GM23338 (cell line): ENCODE data around the gene NMRK2. TPM values are rescaled to one million over a fixed set of nuclear protein-coding genes. Genes with fewer than 3 reads are reported as not detected.
A peak's percentile ranks its signal among the peaks of the same experiment; 100 is the strongest.

Source experiments
- ATAC-seq: fragments of 200-7000 bp; cut with Tn5 transposase; 3 replicates; pipeline ENCODE4 v1.9.1; 2020
- DNase-seq: peaks from one replicate; pipeline ENCODE4 v3.0.0-alpha.2; 2015; ENCODE audit warnings: low spot score
- H2AFZ ChIP-seq: fragments of 200-600 bp; sonication (generic); 2 replicates; pipeline ENCODE4 v1.8.0; 2016; ENCODE audit warnings: antibody characterized with exemption, mild to moderate bottlenecking, moderate library complexity
- H3F3A ChIP-seq: fragments of 200-600 bp; sonication (generic); replicated peaks from 2 replicates; pipeline ENCODE4 v1.8.0; 2017; ENCODE audit warnings: antibody characterized with exemption, mixed run types, low read depth
- H3K27ac ChIP-seq: fragments of 200-600 bp; sonication (generic); 2 replicates; pipeline ENCODE4 v1.6.1; 2016; ENCODE audit warnings: low read depth
- H3K27me3 ChIP-seq: fragments of 200-600 bp; sonication (generic); 2 replicates; pipeline ENCODE4 v1.8.0; 2016; ENCODE audit warnings: mild to moderate bottlenecking, mixed run types, moderate library complexity; ENCODE audit not compliant: insufficient read depth
- H3K36me3 ChIP-seq: fragments of 200-600 bp; sonication (generic); 2 replicates; pipeline ENCODE4 v1.8.0; 2016; ENCODE audit warnings: mild to moderate bottlenecking; ENCODE audit not compliant: insufficient read depth
- H3K4me1 ChIP-seq: fragments of 200-600 bp; sonication (generic); 2 replicates; pipeline ENCODE4 v1.8.0; 2016; ENCODE audit warnings: mild to moderate bottlenecking, moderate library complexity; ENCODE audit not compliant: insufficient read depth
- H3K4me2 ChIP-seq: fragments of 200-600 bp; sonication (generic); 2 replicates; pipeline ENCODE4 v1.7.1; 2017; ENCODE audit warnings: mixed run types
- H3K4me3 ChIP-seq: fragments of 200-600 bp; sonication (generic); 2 replicates; pipeline ENCODE4 v1.6.1; 2016; ENCODE audit warnings: mixed run types
- H3K79me2 ChIP-seq: fragments of 200-600 bp; sonication (generic); replicated peaks from 2 replicates; pipeline ENCODE4 v1.8.0; 2017; ENCODE audit warnings: mild to moderate bottlenecking; ENCODE audit not compliant: insufficient read depth
- H3K9me2 ChIP-seq: fragments of 200-600 bp; sonication (generic); 2 replicates; pipeline ENCODE4 v1.8.0; 2017; ENCODE audit not compliant: insufficient read depth
- H4K20me1 ChIP-seq: fragments of 200-600 bp; sonication (generic); replicated peaks from 2 replicates; pipeline ENCODE4 v1.8.0; 2017; ENCODE audit warnings: mild to moderate bottlenecking; ENCODE audit not compliant: insufficient read depth
- H3K27ac Mint-ChIP-seq: 2 replicates; pipeline ENCODE4 v1.8.0; 2020; ENCODE audit warnings: inconsistent platforms, mild to moderate bottlenecking, moderate library complexity, mixed read lengths
- H3K27me3 Mint-ChIP-seq: 3 replicates; pipeline ENCODE4 v1.8.0; 2022; ENCODE audit warnings: low read depth, mild to moderate bottlenecking, moderate library complexity, mixed read lengths, inconsistent platforms; ENCODE audit not compliant: insufficient read depth, poor library complexity
- H3K36me3 Mint-ChIP-seq: 3 replicates; pipeline ENCODE4 v1.8.0; 2021; ENCODE audit warnings: low read depth, mild to moderate bottlenecking, inconsistent platforms, moderate library complexity, mixed read lengths
- H3K4me1 Mint-ChIP-seq: 3 replicates; pipeline ENCODE4 v1.8.0; 2020; ENCODE audit warnings: mild to moderate bottlenecking, inconsistent platforms, mixed read lengths
- H3K4me3 Mint-ChIP-seq: 3 replicates; pipeline ENCODE4 v1.8.0; 2021; ENCODE audit warnings: moderate library complexity, mild to moderate bottlenecking, inconsistent platforms, mixed read lengths
- H3K9me3 Mint-ChIP-seq: 3 replicates; pipeline ENCODE4 v1.8.0; 2020; ENCODE audit warnings: moderate library complexity, mild to moderate bottlenecking, inconsistent platforms, mixed read lengths
- CREB1 ChIP-seq: fragments of 250-450 bp; sonication (Bioruptor Pico); IDR thresholded peaks from 2 replicates; pipeline ENCODE4 v1.5.0; 2020; ENCODE audit warnings: low read depth, mild to moderate bottlenecking, moderate library complexity
- CTCF ChIP-seq, 2 experiments: fragments of 200-600 bp in 1 of 2; sonication (generic) in 1 of 2; conservative IDR thresholded peaks; 2 replicates each; pipeline versions ENCODE4 v1.5.1 to v1.6.1; 2016 to 2017; ENCODE audit warnings: antibody characterized with exemption in 2 of 2, low read depth in 2 of 2, mild to moderate bottlenecking in 2 of 2, moderate library complexity in 1 of 2
- ETS1 ChIP-seq: IDR thresholded peaks from 2 replicates; pipeline ENCODE4 v1.6.1; 2016; ENCODE audit warnings: antibody characterized with exemption
- EZH2 ChIP-seq: fragments of 200-600 bp; sonication (generic); IDR thresholded peaks from one replicate; pipeline ENCODE4 v1.8.0; 2017; ENCODE audit warnings: antibody characterized with exemption, mild to moderate bottlenecking, low read depth; ENCODE audit not compliant: unreplicated experiment
- EZH2phosphoT487 ChIP-seq: fragments of 200-600 bp; sonication (generic); IDR thresholded peaks from one replicate; pipeline ENCODE4 v1.8.1; 2018; ENCODE audit warnings: antibody characterized with exemption; ENCODE audit not compliant: unreplicated experiment
- JUNB ChIP-seq: IDR thresholded peaks from one replicate; pipeline ENCODE4 v1.6.1; 2016; ENCODE audit warnings: antibody characterized with exemption; ENCODE audit not compliant: unreplicated experiment
- NANOG ChIP-seq: IDR thresholded peaks from 2 replicates; pipeline ENCODE4 v1.6.1; 2016; ENCODE audit warnings: antibody characterized with exemption, borderline replicate concordance
- POLR2AphosphoS5 ChIP-seq: IDR thresholded peaks from 2 replicates; pipeline ENCODE4 v1.6.1; 2016; ENCODE audit warnings: antibody characterized with exemption, low read depth
- REST ChIP-seq: IDR thresholded peaks from one replicate; pipeline ENCODE4 v1.6.1; 2018; ENCODE audit warnings: antibody characterized with exemption; ENCODE audit not compliant: unreplicated experiment
- STAT1 ChIP-seq: IDR thresholded peaks from one replicate; pipeline ENCODE4 v1.6.1; 2016; ENCODE audit warnings: antibody characterized with exemption; ENCODE audit not compliant: unreplicated experiment
- ZNF114 ChIP-seq: fragments of 250-450 bp; sonication (Bioruptor Pico); IDR thresholded peaks from 2 replicates; pipeline ENCODE4 v1.5.0; 2020; ENCODE audit warnings: mild to moderate bottlenecking, moderate library complexity
- ZNF331 ChIP-seq: fragments of 250-450 bp; sonication (Bioruptor Pico); IDR thresholded peaks from 2 replicates; pipeline ENCODE4 v1.5.0; 2020; ENCODE audit warnings: low read depth, mild to moderate bottlenecking, moderate library complexity
- polyA plus RNA-seq: library from polyadenylated mRNA; unstranded; fragments of >200 nt; fragmentation: Nextera tagmentation; extraction: Ambion mirVana; gene quantifications from 2 replicates; pipeline ENCODE4 v1.2.1, GENCODE V29; 2016
- total RNA-seq: library from RNA; depleted of rRNA; stranded (reverse); fragments of >200 nt; shearing (Covaris generic); gene quantifications from 2 replicates; pipeline ENCODE4 v1.2.3, GENCODE V29; 2014

Gene NMRK2
- total and polyA plus RNA-seq, 2 experiments from 2014 or later = 55.9 to 65.3 TPM

GRCh38 chr19:3979674-3980352 is 46.9 kb downstream of the NMRK2 start:
- no peak overlapping the region; the same call in 1 of the 2 replicates for H3K27ac ChIP-seq
- peaks cover 98% of the 10 kb centered on the region for H3K36me3 Mint-ChIP-seq
- TF ChIP-seq NANOG (no peak), POLR2AphosphoS5 (peak; percentile 58)
- H3K9me2 ChIP-seq = no peaks in the 10 kb centered on the region
- H3K27me3 ChIP-seq = no peaks in the 10 kb centered on the region
- peaks cover 45% of the 10 kb centered on the region for H3K27me3 Mint-ChIP-seq
- H4K20me1 ChIP-seq = peaks cover 72% of the 10 kb centered on the region
- H3K27ac Mint-ChIP-seq = no peak overlapping the region
- no peak overlapping the region for H3K4me3 ChIP-seq
- no peak overlapping the region for H3K4me3 Mint-ChIP-seq
- H3K9me3 Mint-ChIP-seq = peaks cover 15% of the 10 kb centered on the region; the same call in 2 of the 3 replicates
- peaks cover 71% of the 10 kb centered on the region for H3K79me2 ChIP-seq
- no peak overlapping the region for H2AFZ ChIP-seq
- DNase-seq (no peak), ATAC-seq (no peak)
- peaks cover 26% of the 10 kb centered on the region for H3K4me1 Mint-ChIP-seq
- H3F3A ChIP-seq = peaks cover 95% of the 10 kb centered on the region
- H3K36me3 ChIP-seq = peaks cover 83% of the 10 kb centered on the region
- peaks cover 9% of the 10 kb centered on the region; the same call in 1 of the 2 replicates for H3K4me1 ChIP-seq
- H3K4me2 ChIP-seq = no peak overlapping the region

GRCh38 chr19:3980353-3981251 is 47.7 kb downstream of the NMRK2 start:
- H3K4me3 Mint-ChIP-seq = no peak overlapping the region
- H3K4me3 ChIP-seq = no peak overlapping the region
- H2AFZ ChIP-seq = no peak overlapping the region
- ATAC-seq = no peak
- peaks cover 76% of the 10 kb centered on the region for H3K79me2 ChIP-seq
- H3K4me1 ChIP-seq = peaks cover 10% of the 10 kb centered on the region
- H3F3A ChIP-seq = peaks cover 90% of the 10 kb centered on the region
- H3K27ac ChIP-seq = peak overlapping the region; percentile 85
- DNase-seq = no peak
- H3K36me3 Mint-ChIP-seq = peaks cover 96% of the 10 kb centered on the region
- H3K27me3 ChIP-seq = 0 out of 2 replicates have a peak, but pooled peaks cover under 1% of the 10 kb centered on the region
- no peaks in the 10 kb centered on the region for H3K9me2 ChIP-seq
- peaks cover 77% of the 10 kb centered on the region for H3K36me3 ChIP-seq
- H3K9me3 Mint-ChIP-seq = peaks cover 15% of the 10 kb centered on the region; the same call in 2 of the 3 replicates
- peaks cover 47% of the 10 kb centered on the region for H3K27me3 Mint-ChIP-seq
- peaks cover 26% of the 10 kb centered on the region for H3K4me1 Mint-ChIP-seq
- no peak overlapping the region; the same call in 1 of the 2 replicates for H3K27ac Mint-ChIP-seq
- H4K20me1 ChIP-seq = peaks cover 72% of the 10 kb centered on the region
- H3K4me2 ChIP-seq = no peak overlapping the region
- TF ChIP-seq CTCF (conservative IDR thresholded peaks at IDR 0.05; ENCODE audit: low read depth in 2 of 2) (no peak), EZH2phosphoT487 (no peak), CREB1 (CRISPR knock-in tag) (no peak), ZNF331 (CRISPR knock-in tag) (no peak), STAT1 (no peak), EZH2 (no peak), ZNF114 (CRISPR knock-in tag) (no peak), ETS1 (no peak), JUNB (no peak), REST (no peak), POLR2AphosphoS5 (no peak)
